ENCODE measurements around the gene PANK2.
"Not testable (repeated sequence)": the region's sequence is repeated elsewhere in the genome, so short reads cannot be mapped to it uniquely, and the experiment has no call there.

The PANK2 gene

DNA sequence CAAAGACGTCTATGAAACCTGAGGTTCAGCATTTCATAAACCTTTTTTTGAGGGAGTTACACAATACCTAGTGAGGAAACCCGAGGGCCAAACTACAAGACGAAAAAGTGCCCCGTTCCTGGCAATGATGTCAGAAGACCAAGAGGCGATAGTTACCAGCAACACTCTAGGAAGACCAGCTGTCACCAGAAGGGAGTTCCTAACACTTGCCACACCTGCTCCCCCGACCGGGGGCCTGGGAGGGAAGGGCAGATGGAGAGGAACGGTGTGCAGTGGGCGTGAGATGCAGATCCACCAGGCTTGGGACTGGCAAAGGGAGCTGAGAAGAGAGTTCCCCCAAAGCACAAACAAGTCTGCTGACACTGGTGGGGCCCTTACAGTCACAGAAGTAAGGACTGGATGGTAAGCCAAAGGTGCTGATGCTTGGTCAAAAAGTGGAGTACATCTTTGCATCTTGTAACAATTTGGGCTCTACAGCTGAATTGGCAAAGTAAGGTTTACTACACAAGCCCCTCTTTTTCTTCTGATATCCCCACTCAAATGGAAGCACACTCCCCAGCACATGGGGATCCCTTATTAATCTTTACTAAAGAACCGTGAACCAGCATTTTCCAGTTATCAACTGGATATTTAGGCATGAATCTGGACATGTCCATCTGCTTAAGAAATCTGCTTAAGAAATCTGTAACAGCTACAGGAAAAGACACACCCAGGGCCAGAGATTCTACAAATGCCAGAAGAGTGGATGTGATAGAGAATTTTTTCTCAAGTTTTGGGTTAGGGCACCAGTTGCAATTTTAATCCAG is 38.5 kb downstream of the PANK2 start:
- no peak for DNase-seq (ENCODE audit: low read depth in 2 of 2)

DNA sequence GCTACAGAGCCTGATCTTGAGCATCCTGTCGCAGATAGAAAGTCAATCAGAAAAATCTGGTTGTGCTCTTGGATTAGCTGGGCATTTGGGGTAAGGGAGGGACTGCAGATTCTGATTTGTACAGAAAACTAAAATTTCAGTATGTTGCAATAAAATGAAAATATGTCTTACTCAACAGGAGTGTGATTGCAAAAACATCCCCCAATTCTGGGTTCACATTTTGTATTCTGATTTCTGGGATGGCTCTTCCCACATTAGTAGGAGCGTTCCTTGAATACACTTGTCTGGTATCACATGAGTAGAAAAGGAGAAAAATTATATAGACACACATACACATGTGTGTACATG is 40.5 kb downstream of the PANK2 start:
- no peak for DNase-seq (ENCODE audit: low read depth in 2 of 2)

DNA sequence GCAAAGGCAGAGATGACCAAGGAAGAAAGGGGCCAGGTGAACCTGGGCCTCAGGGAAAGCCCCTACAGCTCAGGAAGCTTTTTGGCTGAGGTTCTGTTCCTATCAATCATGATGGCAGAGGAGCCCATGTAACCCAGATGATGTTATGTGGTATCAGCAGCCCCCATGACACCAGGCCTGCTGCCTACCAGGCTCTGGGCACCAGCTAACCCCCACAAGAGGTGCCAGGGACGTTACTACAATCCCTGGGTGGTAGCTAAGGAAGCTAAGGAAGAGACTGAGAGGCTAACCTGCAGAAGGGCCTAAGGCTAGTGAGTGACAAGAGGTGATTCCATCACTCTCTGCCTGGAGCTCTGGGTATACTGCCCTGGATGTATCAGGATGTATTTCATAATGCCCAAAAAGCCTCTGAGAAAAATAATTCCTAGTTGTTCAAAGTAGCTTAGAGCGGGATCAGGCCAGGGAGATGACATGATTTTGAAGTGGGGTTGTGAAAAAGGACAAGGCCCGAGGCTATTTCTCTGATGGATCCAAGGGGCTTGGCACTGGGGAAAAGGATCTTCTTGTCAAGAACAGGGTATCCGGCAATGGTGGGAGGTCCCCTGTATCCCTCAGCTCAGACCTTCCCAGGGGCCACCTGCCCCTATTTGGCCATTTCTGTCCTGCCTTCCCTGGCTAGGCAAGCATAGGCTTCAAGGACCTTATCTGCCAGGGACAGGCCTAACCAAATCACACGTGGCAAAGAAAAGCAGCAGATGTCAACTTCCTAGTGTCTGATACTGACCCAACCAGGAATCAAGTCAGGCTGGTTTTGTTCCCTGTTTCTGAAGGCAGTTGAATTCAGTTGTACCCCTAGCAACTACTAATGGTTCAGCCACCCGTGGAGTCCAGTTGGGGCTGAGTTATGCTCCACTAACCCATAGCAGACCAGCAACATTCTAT is 41.3 kb downstream of the PANK2 start:
- no peak for DNase-seq (ENCODE audit: low read depth in 2 of 2)

DNA sequence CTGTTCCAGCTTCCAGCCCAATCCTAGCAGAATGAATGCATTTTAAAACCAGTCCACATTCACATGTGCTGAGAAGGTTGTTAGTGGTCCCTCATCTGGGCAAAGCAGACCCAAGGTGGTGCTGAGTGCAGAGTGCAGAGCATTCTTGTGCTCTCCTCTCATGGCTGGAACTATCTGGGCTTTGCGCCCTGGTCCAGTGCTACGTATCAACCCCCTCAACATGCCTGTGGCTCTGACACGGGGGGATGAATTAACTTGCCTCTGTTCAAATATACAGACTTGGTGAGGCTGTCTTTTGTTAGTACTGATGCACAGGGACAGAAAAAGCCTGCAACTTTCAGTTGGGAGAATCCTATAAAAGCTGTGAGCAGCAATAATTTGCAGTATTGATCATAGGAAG is 42.5 kb downstream of the PANK2 start:
- no peak for DNase-seq (ENCODE audit: low read depth in 2 of 2)

DNA sequence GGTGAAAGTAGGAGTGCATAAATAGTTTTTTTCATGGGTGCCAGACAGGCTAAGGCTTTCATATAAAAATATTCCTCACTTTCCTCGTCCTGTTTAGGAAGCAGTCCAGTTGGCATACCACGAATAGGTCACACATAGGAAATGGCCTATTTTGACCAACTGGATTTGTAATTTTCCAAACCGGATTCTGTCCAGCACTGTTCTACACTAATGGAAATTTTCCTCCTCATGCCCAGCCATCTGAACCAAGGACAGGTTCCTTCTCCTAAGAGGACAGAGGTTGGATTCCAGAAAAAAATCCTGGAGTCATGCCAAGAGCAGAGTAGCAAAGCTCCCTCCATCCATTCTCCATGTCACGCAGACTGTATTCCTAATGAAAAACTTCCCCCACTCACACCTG is 43.1 kb downstream of the PANK2 start:
- no peak for DNase-seq (ENCODE audit: low read depth in 2 of 2)

DNA sequence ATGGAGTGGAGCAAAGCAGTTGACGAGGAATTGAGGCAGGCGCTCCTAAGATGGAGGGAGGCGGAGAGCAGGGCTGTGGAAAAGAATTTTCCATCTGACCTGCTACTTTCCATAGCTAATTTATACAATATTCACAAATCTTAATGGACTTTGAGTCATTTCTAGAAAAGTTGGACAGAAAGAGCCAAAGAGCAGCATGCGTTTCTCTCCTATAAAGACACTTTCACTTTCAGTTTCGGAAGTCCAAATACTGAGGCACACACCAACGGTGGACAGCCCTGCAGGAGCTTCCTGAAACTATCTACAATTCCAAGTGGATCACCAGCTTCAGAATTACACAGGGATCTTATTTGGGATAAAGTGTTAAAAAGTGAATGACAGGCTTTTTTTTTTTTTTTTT is 43.5 kb downstream of the PANK2 start:
- no peak for DNase-seq (ENCODE audit: low read depth in 2 of 2)

DNA sequence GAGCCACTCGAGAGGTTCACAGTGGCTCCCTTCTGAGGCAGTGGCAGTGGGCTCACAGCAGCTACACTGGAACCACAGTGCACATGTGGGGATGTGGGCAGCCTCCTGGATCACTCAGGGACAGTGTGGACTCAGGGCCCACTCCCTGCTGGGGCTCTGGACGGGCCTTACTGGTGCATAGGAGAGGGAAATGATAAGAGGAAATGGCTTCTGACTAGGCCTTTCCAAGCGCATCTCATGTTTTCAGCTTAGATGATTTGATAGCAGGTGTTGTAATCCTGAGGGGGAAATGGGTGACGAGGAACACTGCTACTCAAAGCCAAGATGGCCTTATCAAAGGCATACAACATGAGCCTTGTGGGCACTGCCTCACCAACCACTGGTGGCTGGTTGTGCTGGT is 44.0 kb downstream of the PANK2 start:
- DNase-seq (ENCODE audit: low read depth in 2 of 2), result no peak

DNA sequence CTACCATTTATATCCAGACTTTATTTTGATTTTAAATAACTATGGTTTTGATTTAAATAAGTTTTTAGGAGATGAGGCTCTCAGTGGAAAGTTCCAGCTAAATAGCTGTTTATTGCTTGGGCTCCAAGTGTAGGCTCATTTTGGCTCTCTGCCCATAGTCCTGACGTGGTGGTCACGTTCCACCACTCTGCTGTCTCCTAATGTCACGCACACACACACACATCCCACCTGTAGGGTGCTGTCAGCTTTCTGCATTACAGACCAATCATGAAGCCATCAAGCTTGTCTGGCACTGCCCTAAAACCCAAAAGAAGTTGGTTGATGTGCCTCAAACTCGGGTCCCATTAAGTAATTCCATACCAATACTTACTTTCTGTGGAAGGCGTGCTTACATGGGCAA is 45.4 kb downstream of the PANK2 start:
- DNase-seq (ENCODE audit: low read depth in 2 of 2), result no peak

DNA sequence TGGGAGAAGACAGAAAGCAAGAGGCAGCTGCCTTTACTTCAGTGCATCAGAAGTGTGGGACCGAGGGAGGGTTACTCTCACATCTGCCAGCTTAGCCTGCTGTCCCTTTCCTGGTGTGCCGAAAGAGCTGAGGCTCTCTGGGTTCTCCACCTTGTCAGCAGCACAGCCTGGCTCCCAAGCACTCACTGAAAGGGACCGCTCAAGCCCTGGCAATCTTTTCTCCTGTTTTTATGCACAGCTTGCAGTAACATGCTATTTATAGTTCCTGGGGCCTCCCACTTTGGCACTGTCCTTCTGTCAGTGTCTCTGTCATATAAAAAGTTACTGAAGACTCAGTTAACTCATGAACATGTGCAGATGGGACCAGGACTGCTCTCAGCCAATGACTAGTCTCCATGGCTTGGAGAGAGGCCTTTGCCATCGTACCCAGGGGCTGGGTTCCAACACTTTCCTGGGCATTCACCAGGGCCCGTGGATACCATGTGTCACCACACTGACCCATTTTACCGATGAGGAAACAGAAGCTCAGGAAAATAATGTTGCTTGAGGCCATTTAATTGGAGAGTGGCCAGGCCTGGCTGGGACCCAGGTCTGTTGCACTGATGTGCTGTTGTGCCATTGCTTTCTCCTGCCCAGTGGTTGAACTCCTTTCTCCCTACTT is 46.2 kb downstream of the PANK2 start:
- DNase-seq (ENCODE audit: low read depth in 2 of 2), result no peak

DNA sequence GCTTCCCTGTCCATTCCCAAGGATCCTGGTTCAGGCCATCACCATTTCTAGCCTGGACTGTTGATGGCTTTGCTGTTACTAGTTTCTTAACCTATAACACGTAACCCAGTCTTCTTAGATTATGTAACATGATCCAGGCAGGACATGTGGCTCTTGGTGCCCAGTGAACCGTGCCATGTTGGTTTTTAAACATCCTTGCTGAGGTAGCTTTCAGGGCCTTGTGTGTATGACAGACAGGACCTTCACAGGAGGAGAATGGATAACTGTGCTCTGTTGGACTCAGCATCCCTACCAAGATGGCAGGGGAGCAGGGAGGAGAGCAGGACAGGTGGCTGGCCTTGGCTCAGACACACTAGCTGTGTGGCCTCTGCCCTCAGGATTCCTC is 46.8 kb downstream of the PANK2 start:
- DNase-seq (ENCODE audit: low read depth in 2 of 2), result no peak

DNA sequence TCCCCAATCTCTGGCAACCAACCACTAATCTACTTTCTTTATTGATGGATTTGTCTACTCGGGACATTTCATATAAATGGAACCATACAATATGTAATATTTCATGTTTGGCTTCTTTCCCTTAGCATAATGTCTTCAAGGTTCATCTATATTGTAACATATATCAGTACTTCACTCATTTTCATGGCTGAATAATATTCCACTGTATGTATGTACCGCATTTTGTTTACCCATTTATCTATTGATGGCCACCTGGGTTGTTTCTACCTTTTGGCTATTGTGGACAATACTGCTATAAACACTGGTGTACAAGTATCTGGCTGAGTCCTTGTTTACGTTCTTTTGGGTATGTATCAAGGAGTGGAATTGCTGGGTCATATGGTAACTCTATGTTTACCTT is 48.4 kb downstream of the PANK2 start:
- no peak for DNase-seq (ENCODE audit: low read depth in 2 of 2)

DNA sequence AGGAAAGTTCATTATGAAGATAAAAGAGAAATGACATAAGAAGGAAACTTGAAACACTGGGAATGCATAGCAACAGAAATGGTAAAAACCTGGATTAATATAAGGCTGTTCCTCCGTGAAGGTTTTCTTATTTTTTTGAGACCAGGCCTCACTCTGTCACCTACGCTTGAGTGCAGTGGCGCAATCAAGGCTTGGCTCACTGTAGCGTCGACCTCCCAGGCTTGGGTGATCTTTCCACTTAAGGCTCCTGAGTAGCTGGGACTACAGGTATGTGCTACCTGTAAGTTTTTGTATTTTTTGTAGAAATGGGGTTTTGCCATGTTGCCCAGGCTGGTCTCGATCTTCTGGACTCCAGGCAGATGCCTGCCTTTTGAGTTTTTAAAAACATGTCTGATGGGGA is 51.7 kb downstream of the PANK2 start:
- DNase-seq (ENCODE audit: low read depth in 2 of 2), result no peak

DNA sequence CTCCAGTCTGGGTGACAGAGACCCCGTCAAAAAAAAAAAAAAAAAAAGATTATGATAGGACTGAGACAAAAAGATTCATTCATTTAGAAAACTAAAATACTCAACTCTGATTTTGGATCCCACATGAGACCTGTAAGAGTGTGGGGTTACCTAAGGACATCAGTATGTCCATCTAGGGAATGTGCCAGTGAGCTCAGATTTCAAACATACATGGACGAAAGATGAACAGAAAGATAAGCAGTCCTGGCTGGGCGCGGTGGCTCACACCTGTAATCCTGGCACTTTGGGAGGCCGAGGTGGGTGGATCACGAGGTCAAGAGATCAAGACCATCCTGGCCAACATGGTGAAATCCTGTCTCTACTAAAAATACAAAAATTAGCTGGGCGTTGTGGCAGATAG is 57.5 kb downstream of the PANK2 start:
- not testable (repeated sequence) for DNase-seq (ENCODE audit: low read depth in 2 of 2)

DNA sequence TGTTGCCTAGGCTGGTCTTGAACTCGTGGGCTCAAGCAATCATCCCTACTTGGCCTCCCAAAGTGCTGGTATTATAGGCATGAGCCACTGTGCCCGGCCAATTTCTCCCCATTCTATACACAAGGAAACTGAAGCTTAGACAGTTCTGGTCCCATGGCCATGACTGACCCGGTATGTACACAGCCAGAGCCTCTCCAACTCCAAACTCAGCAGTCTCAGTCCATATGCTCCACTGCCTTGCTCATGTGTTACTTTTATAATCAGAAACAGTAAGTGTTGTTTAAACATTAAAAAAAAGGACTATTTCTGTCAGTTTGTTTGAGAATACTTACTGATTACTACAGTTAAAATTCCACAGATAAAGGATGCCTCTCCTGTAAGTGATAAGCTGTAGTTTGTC is 75.5 kb downstream of the PANK2 start:
- no peak for DNase-seq (ENCODE audit: low read depth in 2 of 2)

DNA sequence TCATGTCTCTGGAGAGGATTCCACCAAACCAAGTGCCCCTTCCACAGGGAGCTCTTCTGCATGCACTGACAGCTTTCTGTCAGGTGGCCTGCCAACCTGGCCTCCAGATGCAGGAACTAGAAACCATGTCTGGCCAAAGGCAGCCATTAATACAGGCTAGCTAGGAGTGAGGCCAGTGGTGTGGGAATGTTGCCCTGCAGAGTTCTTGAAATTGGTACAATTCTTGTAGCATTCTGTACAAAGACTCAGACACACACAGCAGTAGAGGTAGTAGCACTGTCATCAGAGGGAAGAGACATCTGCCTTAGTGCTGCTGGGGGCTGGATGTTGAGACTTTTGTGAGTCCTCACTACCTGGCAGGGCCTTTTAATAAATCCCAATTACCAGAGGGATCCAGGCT is 77.4 kb downstream of the PANK2 start:
- DNase-seq (ENCODE audit: low read depth in 2 of 2), result no peak

DNA sequence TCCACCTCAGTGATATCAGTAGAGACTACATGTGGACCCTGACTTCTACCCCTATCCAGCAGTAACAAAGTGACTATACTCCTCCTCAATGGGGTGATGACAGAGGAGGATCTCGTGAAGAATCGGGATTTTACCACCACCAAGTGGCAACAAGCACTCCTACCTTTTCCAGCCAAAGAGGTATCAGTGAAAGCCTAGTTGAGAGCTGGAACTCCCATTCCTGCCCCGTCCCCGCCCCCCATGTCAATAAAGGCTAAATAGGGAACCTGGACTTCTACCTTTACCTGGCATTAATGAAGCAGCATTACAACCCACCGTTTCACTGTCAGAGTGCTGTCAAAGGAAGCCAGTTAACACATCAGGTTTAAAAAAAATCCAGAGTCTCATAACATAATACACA is 80.8 kb downstream of the PANK2 start:
- DNase-seq (ENCODE audit: low read depth in 2 of 2), result no peak

DNA sequence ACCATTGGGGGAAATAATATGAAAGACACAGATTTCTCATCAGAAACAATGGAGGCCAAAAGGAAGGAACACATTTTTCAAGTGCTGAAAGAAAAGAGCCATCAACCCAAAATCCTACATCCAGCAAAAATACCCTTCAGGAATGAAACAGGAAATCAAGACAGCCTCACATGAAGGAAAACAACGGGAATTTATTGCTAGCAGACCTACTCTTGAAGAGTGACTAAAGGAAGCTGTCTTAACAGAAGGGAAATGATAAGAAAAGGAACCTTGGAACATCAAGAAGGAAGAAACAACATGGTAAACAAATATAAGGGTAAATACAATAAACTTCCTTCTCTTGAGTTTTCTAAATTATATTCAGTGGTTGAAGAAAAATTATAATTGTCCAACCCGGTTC is 82.0 kb downstream of the PANK2 start:
- no peak for DNase-seq (ENCODE audit: low read depth in 2 of 2)

DNA sequence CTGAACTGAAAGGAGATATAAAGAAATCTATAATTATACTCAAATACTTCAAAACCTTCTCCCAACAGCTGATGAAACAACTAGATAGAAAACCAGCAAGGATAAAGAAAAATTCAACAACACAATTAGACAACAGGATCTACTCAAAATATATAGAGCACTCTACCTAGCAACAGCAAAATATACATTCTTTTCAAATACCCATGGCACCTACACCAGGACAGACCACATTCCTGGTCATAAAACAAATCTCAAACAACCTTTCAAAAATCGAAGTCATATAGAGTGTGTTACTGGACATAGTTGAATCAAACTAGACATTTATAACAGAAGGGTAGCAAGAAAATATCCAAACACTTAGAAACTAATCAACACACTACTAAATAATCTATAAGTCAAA is 83.0 kb downstream of the PANK2 start:
- no peak for DNase-seq (ENCODE audit: low read depth in 2 of 2)

DNA sequence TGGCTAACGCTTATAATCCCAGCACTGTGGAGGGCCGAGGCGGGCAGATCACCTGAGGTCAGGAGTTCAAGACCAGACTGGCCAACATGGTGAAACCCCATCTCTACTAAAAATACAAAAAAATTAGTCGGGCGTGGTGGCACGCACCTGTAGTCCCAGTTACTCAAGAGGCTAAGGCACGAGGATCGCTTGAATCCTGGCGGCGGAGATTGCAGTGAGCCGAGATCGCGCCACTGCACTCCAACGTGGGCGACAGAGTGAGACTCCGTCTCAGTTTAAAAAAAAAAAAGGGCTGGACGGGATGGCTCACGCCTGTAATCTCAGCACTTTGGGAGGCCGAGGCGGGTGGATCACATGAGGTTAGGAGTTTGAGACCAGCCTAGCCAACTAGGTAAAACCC is 83.4 kb downstream of the PANK2 start:
- not testable (repeated sequence) for DNase-seq (ENCODE audit: low read depth in 2 of 2)

DNA sequence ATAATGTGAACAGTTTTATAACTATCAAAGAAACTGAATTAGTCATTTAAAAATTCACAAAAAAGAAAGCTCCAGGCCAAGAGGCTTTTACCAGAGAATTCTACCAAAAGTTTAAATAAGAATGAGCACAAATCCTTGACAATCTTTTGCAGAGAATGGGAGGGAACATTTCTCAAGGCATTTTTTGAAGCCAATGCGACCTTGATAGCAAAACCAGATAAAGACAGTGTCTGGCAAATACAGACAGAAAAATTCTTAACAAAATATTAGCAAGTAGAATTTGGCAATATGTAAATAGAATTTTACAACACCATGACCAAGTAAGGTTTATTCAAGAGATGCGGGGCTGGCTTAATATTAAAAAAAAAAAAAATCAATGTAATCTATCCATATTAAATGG is 84.5 kb downstream of the PANK2 start:
- no peak for DNase-seq (ENCODE audit: low read depth in 2 of 2)

DNA sequence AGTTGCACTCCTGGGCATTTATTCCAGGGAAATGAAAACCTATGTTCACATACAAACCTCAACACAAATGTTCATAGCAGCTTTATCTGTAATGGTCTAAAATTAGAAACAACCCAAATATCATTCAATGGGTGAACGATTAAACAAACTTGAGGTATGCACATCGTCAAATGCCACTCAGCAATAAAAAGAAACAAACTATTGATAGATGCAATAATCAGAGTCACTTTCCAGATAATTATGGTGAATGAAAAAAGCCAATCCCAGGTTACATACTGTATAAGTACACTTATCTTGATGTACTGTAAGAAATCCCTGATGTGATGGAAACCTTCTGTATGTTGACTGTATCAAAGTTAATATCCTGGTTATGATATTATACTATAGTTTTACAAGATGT is 87.3 kb downstream of the PANK2 start:
- DNase-seq (ENCODE audit: low read depth in 2 of 2), result no peak
